ENCODE data around the gene CCL18. TPM values are rescaled to one million over a fixed set of nuclear protein-coding genes. Genes with fewer than 3 reads are reported as not detected.
"Not testable (repeated sequence)": the region's sequence is repeated elsewhere in the genome, so short reads cannot be mapped to it uniquely, and the experiment has no call there.

The CCL18 gene
- total and polyA plus RNA-seq, 2 of the 4 experiments (the other 2 are of a cell fraction) = not detected

- no peaks in the 10 kb centered on the region for H3K9me1 ChIP-seq (ENCODE audit: insufficient read depth, low read length)
- H3K18ac ChIP-seq (ENCODE audit: low read depth, low read length) = no peak overlapping the region
- H3K56ac ChIP-seq (ENCODE audit: extremely low read depth, insufficient read depth, low read length) = no peak overlapping the region
- ChIA-PET CTCF (no interaction called here), POLR2A (ENCODE audit: unreplicated experiment) (no interaction called here)
- no peak overlapping the region for H2AK9ac ChIP-seq (replicated peaks; ENCODE audit: low read depth, low read length, poor library complexity)
- no peak overlapping the region for H3K4me3 ChIP-seq (ENCODE audit: insufficient read depth, low read depth, low read length)
- DNase-seq (no peak), ATAC-seq (ENCODE audit: low read depth) (no peak)
- TF ChIP-seq CHD1 (IDR thresholded peaks at IDR 0.05; ENCODE audit: low read depth, low read length) (no peak), RCOR1 (IDR thresholded peaks at IDR 0.05; ENCODE audit: insufficient replicate concordance, low read length) (no peak), ELK1 (IDR thresholded peaks at IDR 0.05; ENCODE audit: borderline replicate concordance, low read depth, low read length) (no peak), NFE2L2 (IDR thresholded peaks at IDR 0.05; ENCODE audit: low read depth, low read length) (no peak), RAD21 (IDR thresholded peaks at IDR 0.05; ENCODE audit: low read length) (no peak), USF2 (IDR thresholded peaks at IDR 0.05; ENCODE audit: low read depth, low read length) (no peak), CEBPB (IDR thresholded peaks at IDR 0.05; ENCODE audit: low read depth, low read length) (no peak), RFX5 (IDR thresholded peaks at IDR 0.05; ENCODE audit: low read depth, low read length) (no peak)
- H3K4me2 ChIP-seq (ENCODE audit: low read depth, low read length) = no peak overlapping the region
- no peak overlapping the region for H3K4ac ChIP-seq (ENCODE audit: low read depth, low read length)
- H3K9me3 ChIP-seq (ENCODE audit: control insufficient read depth, insufficient read depth, low read length) = no peaks in the 10 kb centered on the region
- H3K4me1 ChIP-seq (ENCODE audit: control insufficient read depth, insufficient read depth, low read length) = no peaks in the 10 kb centered on the region
- WGBS, 2 experiments (ENCODE audit: extremely low coverage in 2 of 2, insufficient read length in 1 of 2) = no CpG with 5 or more reads among the region's 4 CpGs
- no peak overlapping the region for H4K91ac ChIP-seq (ENCODE audit: insufficient read depth, low read depth, low read length)
- no peak overlapping the region for H4K8ac ChIP-seq (ENCODE audit: low read depth in 2 of 2, low read length in 2 of 2)
- H3K9ac ChIP-seq (ENCODE audit: low read depth, low read length) = no peak overlapping the region
- H2AK5ac ChIP-seq (ENCODE audit: low read depth, low read length) = no peak overlapping the region
- no peaks in the 10 kb centered on the region for H3K36me3 ChIP-seq (ENCODE audit: control insufficient read depth, insufficient read depth, low read length)
- H2BK15ac ChIP-seq (ENCODE audit: low read depth, low read length) = no peak overlapping the region
- H3K14ac ChIP-seq (replicated peaks; ENCODE audit: low read depth, low read length) = no peak overlapping the region
- no peaks in the 10 kb centered on the region; the same call in 1 of the 2 replicates for H3K27me3 ChIP-seq (ENCODE audit: control insufficient read depth, insufficient read depth, low read length)
- no peak overlapping the region for H2AFZ ChIP-seq (replicated peaks; ENCODE audit: low read length, poor library complexity)
- H2BK120ac ChIP-seq (ENCODE audit: low read depth, low read length) = no peak overlapping the region
- no peak overlapping the region for H3K23ac ChIP-seq (ENCODE audit: low read depth, low read length)
- H3K27ac ChIP-seq (ENCODE audit: insufficient read depth, low read length) = no peak overlapping the region
- in situ Hi-C loops (cut with MboI; ENCODE audit: low sequenced_read_pairs) (no loop called here), intact Hi-C loops (cut with micrococcal nuclease) (no loop called here), dilution Hi-C loops (cut with HindIII; ENCODE audit: low sequenced_read_pairs, unreplicated experiment) (no loop called here)
- H2BK5ac ChIP-seq (ENCODE audit: low read depth, low read length, poor library complexity, severe bottlenecking) = no peak overlapping the region
- no peak overlapping the region for H2BK20ac ChIP-seq (ENCODE audit: low read depth, low read length)
- BruUV-seq (replicated peaks) = no TSS peak
- H3K79me1 ChIP-seq (ENCODE audit: low read depth in 1 of 2, low read length in 2 of 2) = no peaks in the 10 kb centered on the region
- H4K5ac ChIP-seq (ENCODE audit: low read depth, low read length) = no peak overlapping the region
- H4K20me1 ChIP-seq (ENCODE audit: insufficient read depth, low read length) = no peaks in the 10 kb centered on the region
Observed at GRCh38 chr17:36092230-36092629, 28.2 kb downstream of the CCL18 start.

GRCh38 chr17:36092715-36093114, 28.6 kb downstream of the CCL18 start:
- H3K27ac ChIP-seq (ENCODE audit: insufficient read depth, low read length); H3K9ac ChIP-seq (ENCODE audit: low read depth, low read length); H3K79me1 ChIP-seq (ENCODE audit: low read depth in 1 of 2, low read length in 2 of 2); H4K20me1 ChIP-seq (ENCODE audit: insufficient read depth, low read length); H3K4me1 ChIP-seq (ENCODE audit: control insufficient read depth, insufficient read depth, low read length); H2AFZ ChIP-seq (replicated peaks; ENCODE audit: low read length, poor library complexity); H2BK20ac ChIP-seq (ENCODE audit: low read depth, low read length); H3K23ac ChIP-seq (ENCODE audit: low read depth, low read length); H3K9me3 ChIP-seq (ENCODE audit: control insufficient read depth, insufficient read depth, low read length); in situ Hi-C loops (cut with MboI; ENCODE audit: low sequenced_read_pairs); intact Hi-C loops (cut with micrococcal nuclease); H2AK5ac ChIP-seq (ENCODE audit: low read depth, low read length); H3K9me1 ChIP-seq (ENCODE audit: insufficient read depth, low read length); DNase-seq; H3K4ac ChIP-seq (ENCODE audit: low read depth, low read length); dilution Hi-C loops (cut with HindIII; ENCODE audit: low sequenced_read_pairs, unreplicated experiment); H2BK5ac ChIP-seq (ENCODE audit: low read depth, low read length, poor library complexity, severe bottlenecking); H3K18ac ChIP-seq (ENCODE audit: low read depth, low read length); BruUV-seq (replicated peaks); H4K8ac ChIP-seq (ENCODE audit: low read depth in 2 of 2, low read length in 2 of 2); H3K4me3 ChIP-seq (ENCODE audit: insufficient read depth, low read depth, low read length); POLR2A ChIA-PET (ENCODE audit: unreplicated experiment); H2BK15ac ChIP-seq (ENCODE audit: low read depth, low read length); H3K56ac ChIP-seq (ENCODE audit: extremely low read depth, insufficient read depth, low read length); H4K91ac ChIP-seq (ENCODE audit: insufficient read depth, low read depth, low read length); H3K36me3 ChIP-seq (ENCODE audit: control insufficient read depth, insufficient read depth, low read length); CTCF ChIA-PET; H3K4me2 ChIP-seq (ENCODE audit: low read depth, low read length); H3K14ac ChIP-seq (replicated peaks; ENCODE audit: low read depth, low read length); H4K5ac ChIP-seq (ENCODE audit: low read depth, low read length); ATAC-seq (ENCODE audit: low read depth); H3K27me3 ChIP-seq (ENCODE audit: control insufficient read depth, insufficient read depth, low read length); H2AK9ac ChIP-seq (replicated peaks; ENCODE audit: low read depth, low read length, poor library complexity); H2BK120ac ChIP-seq (ENCODE audit: low read depth, low read length): not testable (repeated sequence)
- WGBS, 2 experiments (ENCODE audit: extremely low coverage in 2 of 2, insufficient read length in 1 of 2) = no CpG with 5 or more reads among the region's 6 CpGs
